Measurements from ENCODE around the gene RAP2A.

- TF ChIP-seq, protein P1, sequence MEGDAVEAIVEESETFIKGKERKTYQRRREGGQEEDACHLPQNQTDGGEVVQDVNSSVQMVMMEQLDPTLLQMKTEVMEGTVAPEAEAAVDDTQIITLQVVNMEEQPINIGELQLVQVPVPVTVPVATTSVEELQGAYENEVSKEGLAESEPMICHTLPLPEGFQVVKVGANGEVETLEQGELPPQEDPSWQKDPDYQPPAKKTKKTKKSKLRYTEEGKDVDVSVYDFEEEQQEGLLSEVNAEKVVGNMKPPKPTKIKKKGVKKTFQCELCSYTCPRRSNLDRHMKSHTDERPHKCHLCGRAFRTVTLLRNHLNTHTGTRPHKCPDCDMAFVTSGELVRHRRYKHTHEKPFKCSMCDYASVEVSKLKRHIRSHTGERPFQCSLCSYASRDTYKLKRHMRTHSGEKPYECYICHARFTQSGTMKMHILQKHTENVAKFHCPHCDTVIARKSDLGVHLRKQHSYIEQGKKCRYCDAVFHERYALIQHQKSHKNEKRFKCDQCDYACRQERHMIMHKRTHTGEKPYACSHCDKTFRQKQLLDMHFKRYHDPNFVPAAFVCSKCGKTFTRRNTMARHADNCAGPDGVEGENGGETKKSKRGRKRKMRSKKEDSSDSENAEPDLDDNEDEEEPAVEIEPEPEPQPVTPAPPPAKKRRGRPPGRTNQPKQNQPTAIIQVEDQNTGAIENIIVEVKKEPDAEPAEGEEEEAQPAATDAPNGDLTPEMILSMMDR (conservative IDR thresholded peaks at IDR 0.05; ENCODE audit: low read length): no peak
- no peak for TF ChIP-seq EZH2phosphoT487 (IDR thresholded peaks at IDR 0.05; ENCODE audit: borderline replicate concordance)
These were observed 42.9 kb upstream of the RAP2A start for GRCh38 chr13:97390941-97391600.
